H1 (cell line): ENCODE results near the gene PMM1. TPM values are rescaled to one million over a fixed set of nuclear protein-coding genes. Genes with fewer than 3 reads are reported as not detected.
A peak's percentile ranks its signal among the peaks of the same experiment; 100 is the strongest.

Experiments used
- CTCF ChIA-PET: fragments of 300-600 bp; sonication (Branson Sonifier 250); formaldehyde crosslinking; loops from one replicate; lab custom pipeline; 2021; ENCODE audit not compliant: partially characterized antibody; lab: Charles Lee
- POLR2A ChIA-PET: fragments of 300-600 bp; sonication (Branson Sonifier 250); formaldehyde crosslinking; loops from one replicate; lab custom pipeline; 2021; ENCODE audit warnings: inconsistent platforms; ENCODE audit not compliant: partially characterized antibody; lab: Charles Lee
- DNase-seq, 2 experiments: peaks; one replicate each; pipeline versions ENCODE4 v3.0.0 to v3.0.0-alpha.2; 2010 to 2022; ENCODE audit warnings: low spot score in 2 of 2, low read depth in 1 of 2, mixed read lengths in 1 of 2
- FAIRE-seq: peaks from 2 replicates; lab custom pipeline; 2011; peaks lifted over from hg19 to GRCh38; lab: Jason Lieb, UNC
- H2AFZ ChIP-seq: 2 replicates; pipeline ENCODE4 v1.8.1; 2012; ENCODE audit warnings: low read length, inconsistent platforms
- H2AK5ac ChIP-seq: 2 replicates; pipeline ENCODE4 v1.6.1; 2013; ENCODE audit warnings: low read depth, low read length
- H2BK120ac ChIP-seq: replicated peaks from 2 replicates; pipeline ENCODE3; 2013; ENCODE audit warnings: low read depth, low read length, inconsistent platforms
- H2BK12ac ChIP-seq: 2 replicates; pipeline ENCODE4 v1.6.1; 2013; ENCODE audit warnings: low read depth, low read length
- H2BK15ac ChIP-seq: 2 replicates; pipeline ENCODE4 v1.6.1; 2013; ENCODE audit warnings: low read length
- H2BK20ac ChIP-seq: 2 replicates; pipeline ENCODE4 v1.6.1; 2013; ENCODE audit warnings: low read length
- H2BK5ac ChIP-seq: 2 replicates; pipeline ENCODE4 v1.6.1; 2013; ENCODE audit warnings: low read depth, low read length
- H3K14ac ChIP-seq: 2 replicates; pipeline ENCODE4 v1.6.1; 2013; ENCODE audit warnings: inconsistent platforms; ENCODE audit not compliant: insufficient read length
- H3K18ac ChIP-seq: 2 replicates; pipeline ENCODE4 v1.6.1; 2013; ENCODE audit warnings: low read length; ENCODE audit errors: extremely low read depth
- H3K23ac ChIP-seq: 2 replicates; pipeline ENCODE4 v1.6.1; 2013; ENCODE audit warnings: inconsistent platforms; ENCODE audit not compliant: insufficient read length
- H3K23me2 ChIP-seq: 2 replicates; pipeline ENCODE4 v1.6.1; 2013; ENCODE audit warnings: low read depth, low read length
- H3K27ac ChIP-seq: 2 replicates; pipeline ENCODE4 v1.6.1; 2011; ENCODE audit warnings: low read depth, low read length, inconsistent platforms
- H3K27me3 ChIP-seq, 4 experiments: replicated peaks in 1 of 4; 1 replicate in 1 of 4; 2 replicates in 3 of 4; pipeline versions ENCODE4 v1.6.1 to v1.8.1; 2011 to 2013; ENCODE audit warnings: low read length in 3 of 4, mild to moderate bottlenecking in 3 of 4, inconsistent platforms in 2 of 4, mixed read lengths in 2 of 4, moderate library complexity in 1 of 4; ENCODE audit not compliant: control insufficient read depth in 3 of 4, insufficient read depth in 3 of 4; ENCODE audit errors: extremely low read depth in 1 of 4
- H3K36me3 ChIP-seq, 4 experiments: 2 replicates each; pipeline versions ENCODE4 v1.6.1 to v1.8.1; 2011 to 2013; ENCODE audit warnings: mild to moderate bottlenecking in 4 of 4, low read length in 3 of 4, moderate library complexity in 2 of 4, control low read depth in 1 of 4, inconsistent platforms in 1 of 4; ENCODE audit not compliant: insufficient read depth in 4 of 4, control insufficient read depth in 2 of 4
- H3K4ac ChIP-seq: replicated peaks from 2 replicates; pipeline ENCODE3; 2013; ENCODE audit warnings: low read length, low read depth, mixed read lengths, inconsistent platforms; ENCODE audit not compliant: insufficient read length
- H3K4me1 ChIP-seq, 4 experiments: replicated peaks in 1 of 4; 1 replicate in 1 of 4; 2 replicates in 3 of 4; pipeline versions ENCODE4 v1.6.1 to v1.8.1; 2011 to 2013; ENCODE audit warnings: low read length in 3 of 4, inconsistent platforms in 2 of 4, mixed read lengths in 1 of 4; ENCODE audit not compliant: insufficient read depth in 4 of 4, control insufficient read depth in 3 of 4
- H3K4me2 ChIP-seq, 2 experiments: 2 replicates each; pipeline versions ENCODE4 v1.6.1 to v1.8.1; 2011 to 2013; ENCODE audit warnings: low read depth in 2 of 2, low read length in 2 of 2, control low read depth in 1 of 2, inconsistent platforms in 1 of 2, mild to moderate bottlenecking in 1 of 2; ENCODE audit not compliant: insufficient read depth in 1 of 2
- H3K4me3 ChIP-seq, 4 experiments: fragments of 200-600, 300-600 bp in 1 of 4; sonication (generic), shearing (Covaris generic), sonication (Bioruptor Twin) in 1 of 4; 2 replicates each; pipeline versions ENCODE4 v1.5.1 to v1.8.1; 2011 to 2016; ENCODE audit warnings: low read length in 4 of 4, low read depth in 3 of 4, control low read depth in 2 of 4, inconsistent platforms in 2 of 4, mild to moderate bottlenecking in 2 of 4, mixed read lengths in 1 of 4, moderate library complexity in 1 of 4; ENCODE audit not compliant: insufficient read depth in 2 of 4; ENCODE audit errors: extremely low read depth in 1 of 4
- H3K56ac ChIP-seq: replicated peaks from 2 replicates; pipeline ENCODE3; 2013; ENCODE audit warnings: low read depth, mild to moderate bottlenecking, mixed read lengths, low read length, inconsistent platforms; ENCODE audit not compliant: insufficient read length
- H3K79me1 ChIP-seq: 2 replicates; pipeline ENCODE4 v1.6.1; 2013; ENCODE audit warnings: low read depth, low read length, control low read depth
- H3K79me2 ChIP-seq, 2 experiments: 2 replicates each; pipeline versions ENCODE4 v1.6.1 to v1.8.1; 2012 to 2013; ENCODE audit warnings: low read length in 2 of 2, mild to moderate bottlenecking in 2 of 2, inconsistent platforms in 1 of 2; ENCODE audit not compliant: insufficient read depth in 2 of 2, control insufficient read depth in 1 of 2
- H3K9ac ChIP-seq, 4 experiments: replicated peaks in 1 of 4; 1 replicate in 1 of 4; 2 replicates in 3 of 4; pipeline versions ENCODE4 v1.6.1 to v1.8.1; 2011 to 2013; ENCODE audit warnings: low read depth in 3 of 4, low read length in 3 of 4, control low read depth in 2 of 4, mild to moderate bottlenecking in 2 of 4, moderate library complexity in 2 of 4, inconsistent platforms in 1 of 4; ENCODE audit errors: extremely low read depth in 1 of 4
- H3K9me3 ChIP-seq, 2 experiments: 2 replicates each; pipeline versions ENCODE4 v1.6.1 to v1.8.1; 2012 to 2013; ENCODE audit warnings: mild to moderate bottlenecking in 2 of 2, moderate library complexity in 2 of 2, control low read depth in 1 of 2, inconsistent platforms in 1 of 2, low read depth in 1 of 2, low read length in 1 of 2, mixed read lengths in 1 of 2; ENCODE audit not compliant: insufficient read depth in 2 of 2
- H4K20me1 ChIP-seq, 2 experiments: replicated peaks in 1 of 2; 2 replicates each; pipeline versions ENCODE3 to v1.8.1; 2011 to 2013; ENCODE audit warnings: inconsistent platforms in 2 of 2, low read length in 2 of 2, mild to moderate bottlenecking in 1 of 2; ENCODE audit not compliant: insufficient read depth in 2 of 2, control insufficient read depth in 1 of 2
- H4K5ac ChIP-seq: 2 replicates; pipeline ENCODE4 v1.6.1; 2013; ENCODE audit warnings: low read length, low read depth, mixed read lengths, inconsistent platforms; ENCODE audit not compliant: insufficient read length
- H4K8ac ChIP-seq: 2 replicates; pipeline ENCODE4 v1.8.0; 2013; ENCODE audit warnings: mild to moderate bottlenecking, moderate library complexity, low read length, inconsistent platforms; ENCODE audit not compliant: insufficient read depth; ENCODE audit errors: extremely low read depth
- H4K91ac ChIP-seq: replicated peaks from 2 replicates; pipeline ENCODE3; 2013; ENCODE audit warnings: low read length, mixed read lengths, inconsistent platforms; ENCODE audit not compliant: insufficient read length
- BACH1 ChIP-seq: IDR thresholded peaks from 2 replicates; pipeline ENCODE4 v1.6.1; 2012; ENCODE audit warnings: low read length, improper control_type of control experiment
- HDAC6 ChIP-seq: IDR thresholded peaks from one replicate; pipeline ENCODE4 v1.7.1; 2012; ENCODE audit warnings: low read depth, mild to moderate bottlenecking, inconsistent platforms, low read length, moderate library complexity
- MAFK ChIP-seq: IDR thresholded peaks from 2 replicates; pipeline ENCODE4 v1.6.1; 2012; ENCODE audit warnings: low read depth, mild to moderate bottlenecking, improper control_type of control experiment, low read length
- POU5F1 ChIP-seq: IDR thresholded peaks from 2 replicates; pipeline ENCODE4 v1.6.1; 2011; ENCODE audit warnings: low read depth, mild to moderate bottlenecking, low read length, moderate library complexity
- RAD21 ChIP-seq, 2 experiments: IDR thresholded peaks in 1 of 2; conservative IDR thresholded peaks in 1 of 2; 2 replicates each; pipeline ENCODE4 v1.6.1; 2011; ENCODE audit warnings: low read depth in 2 of 2, low read length in 2 of 2, improper control_type of control experiment in 1 of 2, inconsistent platforms in 1 of 2, mild to moderate bottlenecking in 1 of 2, moderate library complexity in 1 of 2
- RFX5 ChIP-seq: IDR thresholded peaks from 2 replicates; pipeline ENCODE4 v1.6.1; 2011; ENCODE audit warnings: low read depth, low read length, improper control_type of control experiment, borderline replicate concordance
- WGBS, 2 experiments: shearing (Covaris generic) in 1 of 2; methylation state at CpG; one replicate each; pipeline versions ENCODE4 v1.1.6 to v1.1.7; 2013 to 2015; ENCODE audit warnings: low lambda C conversion rate in 2 of 2, mixed read lengths in 2 of 2, inconsistent platforms in 1 of 2, low coverage in 1 of 2, missing lambda C conversion rate in 1 of 2; ENCODE audit not compliant: insufficient replicate concordance in 2 of 2, insufficient coverage in 1 of 2, insufficient read length in 1 of 2; ENCODE audit errors: extremely low coverage in 1 of 2, missing lambda C conversion rate in 1 of 2; 5-methylcytosine and 5-hydroxymethylcytosine counted together
- polyA plus RNA-seq, 7 experiments: library from polyadenylated mRNA; depleted of rRNA in 3 of 7; stranded (reverse) in 5 of 7; unstranded in 2 of 7; fragments of >200 nt in 5 of 7; fragments of 200-250 nt in 2 of 7; gene quantifications; 1 replicate in 5 of 7; 2 replicates in 1 of 7; 4 replicates in 1 of 7; pipeline versions ENCODE4 v1.2.1 to v1.2.3, GENCODE V29; 2011 to 2013; ENCODE audit warnings: missing spikeins in 2 of 7, mixed read lengths in 2 of 7
- total RNA-seq: library from RNA; stranded (reverse); fragmentation: NEBNext Ultra II Directional; extraction: Animal tissue kit (Norgen Biotek cat#: 25700); gene quantifications from 2 replicates; pipeline ENCODE4 v1.2.1, GENCODE V29; 2021

PMM1 gene
- total and polyA plus RNA-seq, 2 of the 8 experiments (the other 6 are each of a cell fraction or from before 2014, with no cell fraction given) = 11.3 to 20.0 TPM

DNA sequence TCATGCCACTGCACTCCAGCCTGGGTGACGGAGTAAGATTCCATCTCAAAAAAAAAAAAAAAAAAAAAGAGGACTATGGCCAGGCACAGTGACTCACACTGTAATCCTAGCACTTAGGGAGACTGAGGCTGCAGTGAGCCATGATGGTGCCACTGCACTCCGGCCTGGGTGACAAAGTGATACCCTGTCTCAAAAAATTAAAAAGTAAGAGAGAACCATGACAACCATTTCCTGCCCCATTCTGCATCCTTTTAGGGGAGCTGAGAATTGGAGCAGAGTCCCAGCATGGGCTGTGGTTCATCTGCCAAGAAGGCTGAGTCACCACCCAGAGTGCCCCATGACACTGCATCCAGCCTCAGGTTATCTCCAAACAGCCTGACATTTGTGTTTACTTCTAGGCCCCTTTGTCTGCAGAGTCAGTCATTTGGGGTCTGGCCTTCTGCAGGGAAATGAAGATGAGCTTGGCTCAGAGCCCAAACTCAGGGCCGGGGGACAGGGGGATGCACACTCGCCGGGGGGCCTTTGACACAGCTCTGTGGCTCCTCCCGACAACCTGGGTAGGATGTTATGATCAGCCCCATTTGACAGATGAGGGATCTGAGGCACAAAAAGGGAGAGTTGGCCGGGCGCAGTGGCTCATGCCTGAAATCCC is 24.1 kb downstream of the PMM1 start:
- ChIA-PET CTCF (interaction anchor here (0.7 to 16.1 kb wide), 5 partner anchors 14 to 65 kb away, joined by 3 to 169 read pairs (median 3); no protein-coding TSS in a partner anchor), POLR2A (interaction anchor here (0.6 to 3.2 kb wide), 3 partner anchors 8 to 324 kb away, joined by 3 to 12 read pairs (median 3); no protein-coding TSS in a partner anchor)
- Histone ChIP-seq H2BK20ac (no peak overlapping the region), H2BK12ac (no peak overlapping the region), H2AFZ (no peak overlapping the region), H4K20me1 (no peaks in the 10 kb centered on the region), H3K79me1 (no peaks in the 10 kb centered on the region), H4K8ac (no peak overlapping the region; the same call in 1 of the 2 replicates), H3K4me3 (no peak overlapping the region), H4K91ac (no peak overlapping the region), H3K27ac (no peak overlapping the region), H3K4me1 (peaks cover 4 to 28% (median 19%) of the 10 kb centered on the region in 4 experiments), H3K9ac (no peak overlapping the region), H3K23me2 (peaks cover 6% of the 10 kb centered on the region; the same call in 1 of the 2 replicates), H3K9me3 (no peaks in the 10 kb centered on the region), H3K4me2 (no peak overlapping the region), H2BK15ac (no peak overlapping the region), H2BK5ac (no peak overlapping the region), H3K14ac (no peak overlapping the region), H3K36me3 (no peaks in the 10 kb centered on the region), H4K5ac (no peak overlapping the region), H2AK5ac (no peak overlapping the region), H3K56ac (no peak overlapping the region), H3K18ac (no peak overlapping the region), H3K79me2 (no peaks in the 10 kb centered on the region), H3K27me3 (0 out of 7 replicates have a peak, but pooled peaks cover 0 to 3% (median 0%) of the 10 kb centered on the region in 4 experiments), H3K4ac (no peak overlapping the region), H2BK120ac (no peak overlapping the region), H3K23ac (no peak overlapping the region)
- WGBS, 2 experiments = 96% methylated on average over 7 of the region's 8 CpGs; no CpG with 5 or more reads in 1 of the 2 experiments
- TF ChIP-seq RFX5 (no peak), RAD21 (IDR thresholded peaks at IDR 0.05 in 1 of 2, conservative IDR thresholded peaks at IDR 0.05 in 1 of 2; ENCODE audit: low read depth in 2 of 2, low read length in 2 of 2) (no peak), POU5F1 (no peak), BACH1 (peak; percentile 94), HDAC6 (no peak), MAFK (peak; percentile 76; the same call in 1 of the 2 replicates)
- FAIRE-seq = no peak
- DNase-seq = no peak
